Mesothelial cell of epicardium (in vitro differentiated cells): Measurements from ENCODE around the gene HBS1L. TPM values are rescaled to one million over a fixed set of nuclear protein-coding genes. Genes with fewer than 3 reads are reported as not detected.
A peak's percentile ranks its signal among the peaks of the same experiment; 100 is the strongest.

Experiments used
- DNase-seq, 2 experiments: peaks; one replicate each; pipeline ENCODE4 v3.0.0; 2021; ENCODE audit warnings: low spot score in 2 of 2; ENCODE audit not compliant: unreplicated experiment in 2 of 2
- H3K27ac Mint-ChIP-seq: 2 replicates; pipeline ENCODE4 v1.8.0; 2021; ENCODE audit warnings: mixed read lengths
- H3K27me3 Mint-ChIP-seq: 2 replicates; pipeline ENCODE4 v1.8.0; 2021; ENCODE audit warnings: low read depth, mixed read lengths
- H3K36me3 Mint-ChIP-seq: 2 replicates; pipeline ENCODE4 v1.8.0; 2021; ENCODE audit warnings: mixed read lengths
- H3K4me1 Mint-ChIP-seq: 2 replicates; pipeline ENCODE4 v1.8.0; 2021; ENCODE audit warnings: mixed read lengths
- H3K4me3 Mint-ChIP-seq: 2 replicates; pipeline ENCODE4 v1.8.0; 2021; ENCODE audit warnings: mild to moderate bottlenecking, moderate library complexity, mixed read lengths
- H3K9me3 Mint-ChIP-seq: 2 replicates; pipeline ENCODE4 v1.8.0; 2021; ENCODE audit warnings: mixed read lengths
- total RNA-seq: library from RNA; stranded (reverse); gene quantifications from 3 replicates; pipeline ENCODE4 v1.2.1, GENCODE V29; 2021
- TF ChIP-seq, protein P1 (sequence below): fragments of 200-600 bp; sonication (generic); IDR thresholded peaks from one replicate; pipeline ENCODE4 v1.5.0; 2021; ENCODE audit warnings: antibody characterized with exemption; ENCODE audit not compliant: unreplicated experiment

Gene HBS1L
- total RNA-seq, 1 donor from 2014 or later: 75.7 TPM

DNA sequence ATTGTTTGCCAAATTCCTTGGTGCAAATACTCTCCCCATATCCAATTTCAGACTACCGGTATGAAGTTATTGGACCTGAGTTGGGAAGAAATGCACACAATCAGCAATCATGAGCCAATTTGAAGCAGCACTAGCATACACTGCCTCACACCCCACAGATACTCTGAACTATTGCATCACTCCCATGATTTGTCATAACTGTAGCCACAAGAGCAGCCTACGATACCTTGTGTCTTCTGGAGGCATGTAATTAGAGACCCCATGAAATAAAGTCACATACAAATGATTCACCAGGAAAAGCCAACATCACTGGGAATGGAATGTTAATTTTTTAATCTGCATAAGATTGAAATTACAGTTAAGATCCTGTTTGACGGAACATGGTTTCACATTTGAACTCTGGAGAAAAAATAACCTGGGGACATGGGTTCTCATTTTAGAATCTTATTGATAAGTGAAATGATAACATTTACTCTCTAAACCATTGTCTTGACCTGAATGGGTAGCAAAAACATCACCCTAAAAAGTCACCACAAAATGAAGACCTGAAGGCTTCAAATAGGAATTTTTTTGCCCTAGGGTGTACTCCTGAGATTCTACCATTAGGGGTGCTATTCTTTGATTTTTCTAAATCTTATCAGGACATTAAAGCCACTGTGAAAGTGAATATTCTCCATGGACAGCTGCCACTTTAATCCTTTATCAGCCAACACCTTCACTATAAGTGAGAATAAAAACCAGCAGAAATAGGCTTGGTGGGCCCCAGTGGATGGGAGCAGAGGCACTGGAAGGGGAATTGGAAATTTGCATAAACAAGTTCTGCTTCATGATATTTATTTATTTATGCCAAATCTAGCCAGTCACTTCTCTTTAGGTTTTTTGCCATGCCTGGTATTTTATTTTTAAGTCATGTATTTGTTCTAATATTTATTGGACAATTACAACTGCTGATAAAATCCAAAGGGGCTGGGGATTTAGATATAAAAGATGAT lies 34.5 kb upstream of the HBS1L start:
- Mint-ChIP-seq H3K9me3 (no peaks in the 10 kb centered on the region), H3K27me3 (peaks cover 23% of the 10 kb centered on the region), H3K27ac (no peak overlapping the region), H3K36me3 (no peaks in the 10 kb centered on the region), H3K4me1 (no peaks in the 10 kb centered on the region), H3K4me3 (no peak overlapping the region)
- TF ChIP-seq, protein P1, sequence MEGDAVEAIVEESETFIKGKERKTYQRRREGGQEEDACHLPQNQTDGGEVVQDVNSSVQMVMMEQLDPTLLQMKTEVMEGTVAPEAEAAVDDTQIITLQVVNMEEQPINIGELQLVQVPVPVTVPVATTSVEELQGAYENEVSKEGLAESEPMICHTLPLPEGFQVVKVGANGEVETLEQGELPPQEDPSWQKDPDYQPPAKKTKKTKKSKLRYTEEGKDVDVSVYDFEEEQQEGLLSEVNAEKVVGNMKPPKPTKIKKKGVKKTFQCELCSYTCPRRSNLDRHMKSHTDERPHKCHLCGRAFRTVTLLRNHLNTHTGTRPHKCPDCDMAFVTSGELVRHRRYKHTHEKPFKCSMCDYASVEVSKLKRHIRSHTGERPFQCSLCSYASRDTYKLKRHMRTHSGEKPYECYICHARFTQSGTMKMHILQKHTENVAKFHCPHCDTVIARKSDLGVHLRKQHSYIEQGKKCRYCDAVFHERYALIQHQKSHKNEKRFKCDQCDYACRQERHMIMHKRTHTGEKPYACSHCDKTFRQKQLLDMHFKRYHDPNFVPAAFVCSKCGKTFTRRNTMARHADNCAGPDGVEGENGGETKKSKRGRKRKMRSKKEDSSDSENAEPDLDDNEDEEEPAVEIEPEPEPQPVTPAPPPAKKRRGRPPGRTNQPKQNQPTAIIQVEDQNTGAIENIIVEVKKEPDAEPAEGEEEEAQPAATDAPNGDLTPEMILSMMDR: peak; percentile 78
- DNase-seq: no peak

- Mint-ChIP-seq H3K4me1 (no peaks in the 10 kb centered on the region), H3K27ac (no peak overlapping the region), H3K27me3 (peaks cover 20% of the 10 kb centered on the region), H3K9me3 (peaks cover 1% of the 10 kb centered on the region), H3K4me3 (no peak overlapping the region), H3K36me3 (no peaks in the 10 kb centered on the region)
- DNase-seq: no peak
- TF ChIP-seq, protein P1: no peak
Observed at GRCh38 chr6:135088281-135088680, 33.7 kb upstream of the HBS1L start.

GRCh38 chr6:135087803-135088202 lies 33.2 kb upstream of the HBS1L start:
- no peak for DNase-seq
- Mint-ChIP-seq H3K4me1 (no peaks in the 10 kb centered on the region), H3K9me3 (peaks cover 6% of the 10 kb centered on the region), H3K27me3 (peaks cover 17% of the 10 kb centered on the region), H3K36me3 (peaks cover under 1% of the 10 kb centered on the region), H3K27ac (no peak overlapping the region), H3K4me3 (no peak overlapping the region)
- TF ChIP-seq, protein P1: no peak

GRCh38 chr6:135087403-135087802 lies 32.8 kb upstream of the HBS1L start:
- H3K27me3 Mint-ChIP-seq: peaks cover 13% of the 10 kb centered on the region
- DNase-seq: no peak

DNA sequence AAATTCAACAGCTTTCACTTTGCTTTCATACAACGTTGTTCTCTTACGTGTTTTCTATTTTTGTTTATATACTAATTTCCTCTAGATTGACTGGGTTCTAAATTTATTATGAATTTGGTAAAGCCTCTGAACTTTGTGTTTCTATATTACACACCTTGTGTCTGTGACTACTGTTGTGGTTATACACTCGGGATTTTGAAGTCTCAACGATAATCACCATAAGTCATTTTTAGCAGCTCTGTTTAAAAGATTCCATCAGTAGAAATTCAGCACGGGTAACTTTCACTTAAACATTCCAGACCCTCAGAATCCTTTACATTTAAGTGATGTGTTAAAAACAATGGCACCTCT lies 31.8 kb upstream of the HBS1L start:
- Mint-ChIP-seq H3K4me1 (no peaks in the 10 kb centered on the region), H3K27ac (no peak overlapping the region), H3K36me3 (peaks cover 2% of the 10 kb centered on the region), H3K27me3 (peaks cover 7% of the 10 kb centered on the region), H3K9me3 (peaks cover 16% of the 10 kb centered on the region), H3K4me3 (no peak overlapping the region)
- no peak for DNase-seq
- TF ChIP-seq, protein P1: no peak

More at GRCh38 chr6:135087403-135087802, 32.8 kb upstream of the HBS1L start:
- H3K4me1 Mint-ChIP-seq: no peaks in the 10 kb centered on the region
- H3K4me3 Mint-ChIP-seq: no peak overlapping the region
- peaks cover 2% of the 10 kb centered on the region for H3K36me3 Mint-ChIP-seq
- TF ChIP-seq, protein P1: no peak
- H3K27ac Mint-ChIP-seq: no peak overlapping the region
- H3K9me3 Mint-ChIP-seq: peaks cover 8% of the 10 kb centered on the region
